Natural killer cell treated with Interleukin-12 subunit alpha and Interleukin-12 subunit beta and Interleukin-15 and Interleukin-18, amount 100 ng/mL, for 72 hours (primary cell): ENCODE measurements around the gene BCLAF1. TPM values are rescaled to one million over a fixed set of nuclear protein-coding genes. Genes with fewer than 3 reads are reported as not detected.

ENCODE experiments used
- ATAC-seq, 2 donors: fragments of 150-1000 bp; cut with Tn5 transposase in 1 of 2; sonication (Bioruptor Pico), chemical (Tn5 transposase) in 1 of 2; 2 replicates each; pipeline ENCODE4 v1.10.0; 2021
- DNase-seq: peaks from one replicate; pipeline ENCODE4 v3.0.0; 2022; ENCODE audit warnings: low spot score
- H3K27ac Mint-ChIP-seq, 2 donors: 1 replicate in 1 of 2; 2 replicates in 1 of 2; pipeline ENCODE4 v1.8.0; 2022; ENCODE audit warnings: mixed read lengths in 2 of 2, mild to moderate bottlenecking in 1 of 2, moderate library complexity in 1 of 2
- H3K27me3 Mint-ChIP-seq, 2 donors: 1 replicate in 1 of 2; 2 replicates in 1 of 2; pipeline ENCODE4 v1.8.0; 2022; ENCODE audit warnings: mixed read lengths in 2 of 2
- H3K36me3 Mint-ChIP-seq: one replicate; pipeline ENCODE4 v1.8.0; 2022; ENCODE audit warnings: mixed read lengths
- H3K4me1 Mint-ChIP-seq, 2 donors: 1 replicate in 1 of 2; 2 replicates in 1 of 2; pipeline ENCODE4 v1.8.0; 2022; ENCODE audit warnings: low read depth in 2 of 2, mixed read lengths in 2 of 2, mild to moderate bottlenecking in 1 of 2
- H3K4me3 Mint-ChIP-seq: one replicate; pipeline ENCODE4 v1.8.0; 2022; ENCODE audit warnings: mixed read lengths
- H3K9me3 Mint-ChIP-seq: 2 replicates; pipeline ENCODE4 v1.8.0; 2022; ENCODE audit warnings: mixed read lengths
- total RNA-seq, 2 donors: library from RNA; stranded (reverse); gene quantifications; one replicate each; pipeline ENCODE4 v1.2.3, GENCODE V29; 2022

BCLAF1 gene
- total RNA-seq, 2 donors from 2014 or later: 200 to 203 TPM

- H3K36me3 Mint-ChIP-seq: peaks cover 1% of the 10 kb centered on the region
- H3K4me1 Mint-ChIP-seq: peaks cover 11 to 24% of the 10 kb centered on the region in 2 donors
- H3K27me3 Mint-ChIP-seq: no peaks in the 10 kb centered on the region
- no peak overlapping the region for H3K27ac Mint-ChIP-seq
- no peak overlapping the region for H3K4me3 Mint-ChIP-seq
- no peaks in the 10 kb centered on the region for H3K9me3 Mint-ChIP-seq
- no peak for ATAC-seq
- DNase-seq: no peak
Observed at GRCh38 chr6:136294621-136295020, 5.0 kb upstream of the BCLAF1 start.

- H3K4me3 Mint-ChIP-seq: peak overlapping the region; percentile 95
- no peaks in the 10 kb centered on the region for H3K9me3 Mint-ChIP-seq
- ATAC-seq (peak; percentile 59 to 62), DNase-seq (peak; percentile 82)
- peak overlapping the region; percentile 98 to 100 for H3K27ac Mint-ChIP-seq
- H3K36me3 Mint-ChIP-seq: peaks cover 17% of the 10 kb centered on the region
- H3K27me3 Mint-ChIP-seq: no peaks in the 10 kb centered on the region
- peaks cover 37 to 50% of the 10 kb centered on the region in 2 donors for H3K4me1 Mint-ChIP-seq
Observed at GRCh38 chr6:136290410-136291010, 864 bp upstream of the BCLAF1 start.

GRCh38 chr6:136289327-136289578 lies 393 bp downstream of the BCLAF1 start:
- Mint-ChIP-seq H3K36me3 (peaks cover 17% of the 10 kb centered on the region), H3K27ac (peak overlapping the region; percentile 98 to 100), H3K4me3 (peak overlapping the region; percentile 95), H3K9me3 (no peaks in the 10 kb centered on the region), H3K4me1 (peaks cover 49 to 62% of the 10 kb centered on the region in 2 donors), H3K27me3 (no peaks in the 10 kb centered on the region)
- DNase-seq (peak; percentile 95), ATAC-seq (peak; percentile 77 to 84)

GRCh38 chr6:136288566-136289326 lies 900 bp downstream of the BCLAF1 start:
- peak overlapping the region; percentile 98 to 100 for H3K27ac Mint-ChIP-seq
- peak overlapping the region; percentile 95 for H3K4me3 Mint-ChIP-seq
- DNase-seq (peak; percentile 91), ATAC-seq (peak; percentile 74 to 81)
- peaks cover 50 to 67% of the 10 kb centered on the region in 2 donors for H3K4me1 Mint-ChIP-seq
- no peaks in the 10 kb centered on the region for H3K27me3 Mint-ChIP-seq
- H3K9me3 Mint-ChIP-seq: no peaks in the 10 kb centered on the region
- H3K36me3 Mint-ChIP-seq: peaks cover 17% of the 10 kb centered on the region

- H3K4me3 Mint-ChIP-seq: peak overlapping the region; percentile 77
- peak overlapping the region; percentile 83 to 98 for H3K27ac Mint-ChIP-seq
- no peak for DNase-seq
- no peaks in the 10 kb centered on the region for H3K27me3 Mint-ChIP-seq
- no peaks in the 10 kb centered on the region for H3K9me3 Mint-ChIP-seq
- peaks cover 17% of the 10 kb centered on the region for H3K36me3 Mint-ChIP-seq
- peaks cover 69 to 83% of the 10 kb centered on the region in 2 donors for H3K4me1 Mint-ChIP-seq
- ATAC-seq: no peak
Observed at GRCh38 chr6:136284909-136285308, 4.7 kb downstream of the BCLAF1 start.

GRCh38 chr6:136282906-136283305 lies 6.7 kb downstream of the BCLAF1 start:
- DNase-seq (no peak), ATAC-seq (peak in 1 of 2 donors; percentile 59)
- Mint-ChIP-seq H3K4me3 (peak overlapping the region; percentile 62), H3K27me3 (no peaks in the 10 kb centered on the region), H3K27ac (peak overlapping the region; percentile 29 to 78), H3K9me3 (no peaks in the 10 kb centered on the region), H3K36me3 (peaks cover 6% of the 10 kb centered on the region), H3K4me1 (peaks cover 53 to 70% of the 10 kb centered on the region in 2 donors)

- Mint-ChIP-seq H3K9me3 (no peaks in the 10 kb centered on the region), H3K36me3 (peaks cover 17% of the 10 kb centered on the region), H3K4me3 (no peak overlapping the region), H3K27me3 (no peaks in the 10 kb centered on the region), H3K27ac (no peak overlapping the region), H3K4me1 (peaks cover 40 to 61% of the 10 kb centered on the region in 2 donors)
- DNase-seq (no peak), ATAC-seq (no peak)
Observed at GRCh38 chr6:136280032-136280609, 9.5 kb downstream of the BCLAF1 start.

- ATAC-seq: no peak
- Mint-ChIP-seq H3K9me3 (no peaks in the 10 kb centered on the region), H3K4me3 (no peak overlapping the region), H3K27ac (no peak overlapping the region), H3K4me1 (peaks cover 14 to 19% of the 10 kb centered on the region in 2 donors), H3K36me3 (peaks cover 65% of the 10 kb centered on the region), H3K27me3 (no peaks in the 10 kb centered on the region)
- DNase-seq: no peak
Observed at GRCh38 chr6:136274062-136274461, 15.6 kb downstream of the BCLAF1 start.

- Mint-ChIP-seq H3K36me3 (peaks cover 44% of the 10 kb centered on the region), H3K27me3 (no peaks in the 10 kb centered on the region), H3K4me3 (no peak overlapping the region), H3K9me3 (no peaks in the 10 kb centered on the region), H3K4me1 (peaks cover 18 to 37% of the 10 kb centered on the region in 2 donors), H3K27ac (peak overlapping the region; percentile 12 to 31)
- ATAC-seq: no peak
- DNase-seq: no peak
Observed at GRCh38 chr6:136265101-136265500, 24.5 kb downstream of the BCLAF1 start.

- Mint-ChIP-seq H3K4me1 (peaks cover 18 to 30% of the 10 kb centered on the region in 2 donors), H3K36me3 (peaks cover 33% of the 10 kb centered on the region), H3K27ac (peak overlapping the region in 1 of 2 donors; percentile 3), H3K9me3 (no peaks in the 10 kb centered on the region), H3K27me3 (no peaks in the 10 kb centered on the region), H3K4me3 (no peak overlapping the region)
- no peak for ATAC-seq
- DNase-seq: no peak
Observed at GRCh38 chr6:136262940-136263339, 26.7 kb downstream of the BCLAF1 start.

GRCh38 chr6:136254851-136255466 lies 34.7 kb downstream of the BCLAF1 start:
- DNase-seq (no peak), ATAC-seq (no peak)
- no peaks in the 10 kb centered on the region for H3K9me3 Mint-ChIP-seq
- H3K4me1 Mint-ChIP-seq: peaks cover 31 to 43% of the 10 kb centered on the region in 2 donors
- H3K4me3 Mint-ChIP-seq: no peak overlapping the region
- peaks cover 5% of the 10 kb centered on the region for H3K36me3 Mint-ChIP-seq
- H3K27me3 Mint-ChIP-seq: no peaks in the 10 kb centered on the region
- peak overlapping the region; percentile 31 to 41 for H3K27ac Mint-ChIP-seq

- no peak overlapping the region for H3K4me3 Mint-ChIP-seq
- H3K36me3 Mint-ChIP-seq: peaks cover 5% of the 10 kb centered on the region
- H3K9me3 Mint-ChIP-seq: no peaks in the 10 kb centered on the region
- no peak for DNase-seq
- H3K4me1 Mint-ChIP-seq: peaks cover 40 to 55% of the 10 kb centered on the region in 2 donors
- ATAC-seq: no peak
- H3K27ac Mint-ChIP-seq: peak overlapping the region in 1 of 2 donors; percentile 5
- H3K27me3 Mint-ChIP-seq: no peaks in the 10 kb centered on the region
Observed at GRCh38 chr6:136253734-136254133, 35.9 kb downstream of the BCLAF1 start.

- peaks cover 8% of the 10 kb centered on the region for H3K36me3 Mint-ChIP-seq
- no peaks in the 10 kb centered on the region for H3K9me3 Mint-ChIP-seq
- H3K27me3 Mint-ChIP-seq: no peaks in the 10 kb centered on the region
- peak overlapping the region in 1 of 2 donors; percentile 5 for H3K27ac Mint-ChIP-seq
- peaks cover 41 to 61% of the 10 kb centered on the region in 2 donors for H3K4me1 Mint-ChIP-seq
- peak overlapping the region; percentile 6 for H3K4me3 Mint-ChIP-seq
- ATAC-seq: no peak
- DNase-seq: no peak
Observed at GRCh38 chr6:136252441-136252840, 37.2 kb downstream of the BCLAF1 start.

GRCh38 chr6:136251394-136251793 lies 38.3 kb downstream of the BCLAF1 start:
- Mint-ChIP-seq H3K36me3 (peaks cover 13% of the 10 kb centered on the region), H3K4me1 (peaks cover 41 to 63% of the 10 kb centered on the region in 2 donors), H3K27me3 (no peaks in the 10 kb centered on the region), H3K9me3 (no peaks in the 10 kb centered on the region), H3K27ac (peak overlapping the region; percentile 83 to 88), H3K4me3 (peak overlapping the region; percentile 98)
- DNase-seq (no peak), ATAC-seq (no peak)
